ENCODE measurements around the gene CA7.

CA7 gene

DNA sequence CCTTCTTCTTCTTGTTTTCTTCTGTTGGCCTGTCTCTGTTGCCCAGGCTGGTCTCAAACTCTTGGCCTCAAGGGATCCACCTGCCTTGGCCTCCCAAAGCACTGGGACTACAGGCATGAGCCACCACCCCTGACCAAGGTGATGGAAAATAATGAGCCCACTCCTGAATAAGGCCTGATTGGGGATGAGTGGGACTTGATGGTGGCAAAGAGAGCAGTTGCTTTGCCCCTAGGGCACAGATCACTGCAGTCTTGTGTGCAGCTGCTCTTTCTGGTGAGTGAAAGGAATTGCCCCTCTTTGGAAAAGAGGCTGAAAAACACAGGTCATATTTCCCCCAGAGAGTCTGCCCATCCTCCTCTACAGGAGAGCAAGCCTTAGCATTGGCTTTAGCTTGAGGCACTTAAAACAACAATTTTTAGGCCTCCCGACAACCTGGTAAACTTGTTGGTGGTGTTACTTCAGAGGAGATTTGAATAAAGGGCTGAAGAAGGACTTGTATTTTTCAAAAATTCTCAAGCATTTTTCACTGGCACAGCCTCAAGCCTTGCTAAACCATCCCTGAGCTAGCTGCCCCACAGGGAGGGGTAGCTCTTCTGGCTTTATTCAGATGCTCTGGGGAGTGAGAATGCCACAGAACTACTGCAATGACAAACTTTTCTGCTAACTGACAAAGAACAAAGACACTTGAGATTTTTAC, 30.0 kb downstream of the CA7 start:
- H3K36me3 ChIP-seq (ENCODE audit: control insufficient read depth in 1 of 2, insufficient read depth in 2 of 2, low read length in 2 of 2): no peaks in the 10 kb centered on the region
- no peaks in the 10 kb centered on the region for H3K27me3 ChIP-seq (ENCODE audit: low read depth, low read length)
- no peaks in the 10 kb centered on the region for H3K9me3 ChIP-seq (ENCODE audit: control insufficient read depth in 1 of 2, low read length in 2 of 2)
- H3K4me1 ChIP-seq (ENCODE audit: control insufficient read depth in 1 of 2, insufficient read depth in 2 of 2, low read length in 2 of 2): peaks cover 0 to 5% of the 10 kb centered on the region in 2 donors
- no peak overlapping the region for H3K4me3 ChIP-seq (ENCODE audit: low read depth in 1 of 2, low read length in 2 of 2)
- H3K27ac ChIP-seq (ENCODE audit: low read length): no peak overlapping the region

DNA sequence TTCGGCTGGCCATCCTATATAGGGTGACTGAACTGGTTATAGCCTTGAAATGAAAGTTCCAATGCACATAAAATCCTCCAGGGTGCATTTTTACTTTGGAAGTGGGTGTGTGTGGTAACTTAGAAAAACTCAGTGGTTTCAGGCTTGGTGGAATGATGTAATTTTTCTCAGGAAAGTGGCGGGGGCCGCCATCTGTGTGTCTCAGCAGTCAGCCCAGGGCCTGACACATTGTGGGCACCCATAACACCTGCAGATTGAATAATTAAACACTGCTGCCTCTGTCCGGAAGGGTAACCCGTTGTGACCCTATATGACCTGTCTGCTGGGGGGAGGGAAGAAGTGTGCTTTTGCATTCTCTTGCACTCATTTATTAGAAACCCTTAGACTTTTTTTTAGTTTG, 33.9 kb downstream of the CA7 start:
- Histone ChIP-seq H3K4me3 (ENCODE audit: low read depth in 1 of 2, low read length in 2 of 2) (no peak overlapping the region), H3K9me3 (ENCODE audit: control insufficient read depth in 1 of 2, low read length in 2 of 2) (no peaks in the 10 kb centered on the region), H3K36me3 (ENCODE audit: control insufficient read depth in 1 of 2, insufficient read depth in 2 of 2, low read length in 2 of 2) (no peaks in the 10 kb centered on the region), H3K4me1 (ENCODE audit: control insufficient read depth in 1 of 2, insufficient read depth in 2 of 2, low read length in 2 of 2) (peaks cover 0 to 4% of the 10 kb centered on the region in 2 donors), H3K27ac (ENCODE audit: low read length) (no peak overlapping the region), H3K27me3 (ENCODE audit: low read depth, low read length) (no peaks in the 10 kb centered on the region)

DNA sequence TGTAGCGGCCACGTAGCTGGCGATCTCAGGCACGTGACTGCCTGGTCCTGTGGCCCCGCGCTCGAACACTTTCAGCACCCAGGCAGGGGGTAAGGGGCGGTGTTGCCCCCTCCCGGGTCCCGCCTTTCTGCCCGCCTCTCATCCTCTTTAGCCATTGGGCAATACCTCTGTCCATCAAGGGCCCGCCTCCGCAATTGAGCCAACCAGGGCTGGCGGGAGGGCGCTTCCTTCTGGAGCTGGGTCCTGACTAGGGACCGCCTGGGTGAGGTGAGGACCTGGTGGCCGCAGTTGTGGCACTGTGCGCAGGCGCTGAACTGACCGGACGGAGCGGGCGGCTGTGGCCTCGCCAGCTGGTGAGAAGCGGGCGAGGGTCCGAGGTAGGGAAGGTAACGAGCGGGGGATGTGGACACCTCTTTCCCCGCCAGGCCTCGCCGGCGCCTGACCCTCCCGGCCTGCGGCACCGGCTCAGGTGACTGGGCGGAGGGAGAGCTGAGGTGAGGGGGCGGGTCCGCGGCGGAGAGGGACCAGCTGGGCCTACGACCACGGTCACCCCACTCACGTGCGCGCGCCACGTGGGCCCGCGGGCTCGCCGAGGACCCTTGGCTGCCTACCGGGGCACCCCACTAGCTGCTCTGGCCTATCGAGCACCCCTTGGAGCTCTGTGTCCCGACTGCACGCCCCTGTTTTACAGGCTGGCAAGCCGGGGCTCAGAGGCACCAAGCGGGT, 36.2 kb downstream of the CA7 start, which contains the start of gene PDP2:
Gene PDP2, plus strand, starts transcription at position 228 of the 726 bp plus-strand sequence. CDS start 3,770 bp downstream, outside the sequence.
- H3K9me3 ChIP-seq (ENCODE audit: control insufficient read depth in 1 of 2, low read length in 2 of 2): no peaks in the 10 kb centered on the region
- H3K4me3 ChIP-seq (ENCODE audit: low read depth in 1 of 2, low read length in 2 of 2): peak within 1 kb of the TSS; percentile 70 to 86
- H3K36me3 ChIP-seq (ENCODE audit: control insufficient read depth in 1 of 2, insufficient read depth in 2 of 2, low read length in 2 of 2): peaks cover 0 to 12% of the 10 kb centered on the region in 2 donors
- H3K4me1 ChIP-seq (ENCODE audit: control insufficient read depth in 1 of 2, insufficient read depth in 2 of 2, low read length in 2 of 2): peaks cover 0 to 4% of the 10 kb centered on the region in 2 donors
- H3K27me3 ChIP-seq (ENCODE audit: low read depth, low read length): no peaks in the 10 kb centered on the region
- H3K27ac ChIP-seq (ENCODE audit: low read length): no peak within 1 kb of the TSS

- no peaks in the 10 kb centered on the region for H3K27me3 ChIP-seq (ENCODE audit: low read depth, low read length)
- no peaks in the 10 kb centered on the region for H3K9me3 ChIP-seq (ENCODE audit: control insufficient read depth in 1 of 2, low read length in 2 of 2)
- no peak overlapping the region for H3K27ac ChIP-seq (ENCODE audit: low read length)
- H3K36me3 ChIP-seq (ENCODE audit: control insufficient read depth in 1 of 2, insufficient read depth in 2 of 2, low read length in 2 of 2): peaks cover 0 to 16% of the 10 kb centered on the region in 2 donors
- peaks cover 0 to 4% of the 10 kb centered on the region in 2 donors for H3K4me1 ChIP-seq (ENCODE audit: control insufficient read depth in 1 of 2, insufficient read depth in 2 of 2, low read length in 2 of 2)
- H3K4me3 ChIP-seq (ENCODE audit: low read depth in 1 of 2, low read length in 2 of 2): peak overlapping the region; percentile 70 to 86
These were observed 36.8 kb downstream of the CA7 start for GRCh38 chr16:66881014-66881417.

DNA sequence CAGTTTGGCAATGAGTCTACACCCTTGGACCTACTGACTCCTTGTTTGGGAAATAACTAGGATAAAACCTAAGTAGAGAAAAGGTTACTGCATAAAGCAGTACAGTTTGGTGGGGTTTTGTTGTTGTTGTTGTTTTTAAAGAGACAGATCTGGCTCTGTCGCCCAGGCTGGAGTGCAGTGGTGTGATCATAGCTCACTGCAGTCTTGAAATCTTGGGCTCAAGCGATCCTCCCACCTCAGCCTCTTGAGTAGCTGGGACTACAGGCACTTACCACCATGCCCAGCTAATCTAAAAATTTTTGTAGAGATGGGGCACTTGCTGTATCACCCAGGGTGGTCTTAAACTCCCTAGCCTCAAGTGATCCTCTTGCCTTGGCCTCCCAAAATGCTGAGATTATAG, 37.3 kb downstream of the CA7 start:
- peaks cover 0 to 4% of the 10 kb centered on the region in 2 donors for H3K4me1 ChIP-seq (ENCODE audit: control insufficient read depth in 1 of 2, insufficient read depth in 2 of 2, low read length in 2 of 2)
- no peak overlapping the region for H3K4me3 ChIP-seq (ENCODE audit: low read depth in 1 of 2, low read length in 2 of 2)
- H3K27me3 ChIP-seq (ENCODE audit: low read depth, low read length): no peaks in the 10 kb centered on the region
- H3K36me3 ChIP-seq (ENCODE audit: control insufficient read depth in 1 of 2, insufficient read depth in 2 of 2, low read length in 2 of 2): peaks cover 0 to 16% of the 10 kb centered on the region in 2 donors
- H3K27ac ChIP-seq (ENCODE audit: low read length): no peak overlapping the region
- no peaks in the 10 kb centered on the region for H3K9me3 ChIP-seq (ENCODE audit: control insufficient read depth in 1 of 2, low read length in 2 of 2)

DNA sequence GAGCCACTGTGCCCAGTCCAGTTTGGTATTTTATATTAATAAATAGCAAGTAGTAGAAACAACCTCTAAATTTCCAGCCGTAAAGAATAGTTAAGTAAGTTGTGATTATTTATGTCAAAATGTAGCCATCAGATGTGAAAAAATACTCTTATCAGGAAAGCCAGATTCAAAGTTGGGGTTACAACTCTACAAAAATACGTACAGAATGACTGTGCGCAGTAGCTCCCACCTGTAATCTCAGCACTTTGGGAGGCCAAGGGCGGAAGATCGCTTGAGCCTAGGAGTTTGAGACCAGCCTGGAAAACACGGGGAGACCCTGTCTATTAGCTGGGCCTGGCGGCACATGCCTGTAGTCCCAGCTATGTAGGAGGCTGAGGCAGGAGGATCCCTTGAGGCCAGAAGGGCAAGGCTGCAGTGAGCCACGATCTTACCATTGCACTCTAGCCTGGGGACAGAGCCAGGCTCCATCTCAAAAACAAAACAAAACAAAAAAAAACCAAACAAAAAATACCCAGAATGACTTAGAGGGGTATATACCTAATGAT, 37.8 kb downstream of the CA7 start:
- Histone ChIP-seq H3K36me3 (ENCODE audit: control insufficient read depth in 1 of 2, insufficient read depth in 2 of 2, low read length in 2 of 2) (peaks cover 0 to 16% of the 10 kb centered on the region in 2 donors), H3K27me3 (ENCODE audit: low read depth, low read length) (no peaks in the 10 kb centered on the region), H3K9me3 (ENCODE audit: control insufficient read depth in 1 of 2, low read length in 2 of 2) (no peaks in the 10 kb centered on the region), H3K4me3 (ENCODE audit: low read depth in 1 of 2, low read length in 2 of 2) (no peak overlapping the region), H3K27ac (ENCODE audit: low read length) (no peak overlapping the region), H3K4me1 (ENCODE audit: control insufficient read depth in 1 of 2, insufficient read depth in 2 of 2, low read length in 2 of 2) (peaks cover 0 to 4% of the 10 kb centered on the region in 2 donors)

DNA sequence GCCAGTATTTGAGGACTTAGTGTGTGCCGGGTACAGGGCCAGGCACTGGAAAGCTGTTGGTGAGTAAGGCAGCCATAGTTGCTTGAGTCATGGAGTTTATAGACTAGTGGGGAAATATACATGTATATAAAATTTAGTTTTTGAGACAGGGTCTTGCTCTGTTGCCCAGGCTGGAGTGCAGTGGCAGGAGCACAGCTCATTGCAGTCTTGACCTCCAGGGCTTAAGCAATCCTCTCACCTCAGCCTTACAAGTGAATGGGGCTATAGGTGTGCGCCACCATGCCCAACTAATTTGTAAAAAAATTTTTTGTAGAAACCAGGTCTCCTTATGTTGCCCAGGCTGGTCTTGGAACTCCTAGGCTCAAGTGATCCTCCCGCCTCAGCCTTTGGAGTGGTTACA, 38.5 kb downstream of the CA7 start:
- Histone ChIP-seq H3K4me3 (ENCODE audit: low read depth in 1 of 2, low read length in 2 of 2) (no peak overlapping the region), H3K27ac (ENCODE audit: low read length) (no peak overlapping the region), H3K4me1 (ENCODE audit: control insufficient read depth in 1 of 2, insufficient read depth in 2 of 2, low read length in 2 of 2) (peaks cover 0 to 4% of the 10 kb centered on the region in 2 donors), H3K9me3 (ENCODE audit: control insufficient read depth in 1 of 2, low read length in 2 of 2) (no peaks in the 10 kb centered on the region), H3K27me3 (ENCODE audit: low read depth, low read length) (no peaks in the 10 kb centered on the region), H3K36me3 (ENCODE audit: control insufficient read depth in 1 of 2, insufficient read depth in 2 of 2, low read length in 2 of 2) (peaks cover 0 to 16% of the 10 kb centered on the region in 2 donors)

DNA sequence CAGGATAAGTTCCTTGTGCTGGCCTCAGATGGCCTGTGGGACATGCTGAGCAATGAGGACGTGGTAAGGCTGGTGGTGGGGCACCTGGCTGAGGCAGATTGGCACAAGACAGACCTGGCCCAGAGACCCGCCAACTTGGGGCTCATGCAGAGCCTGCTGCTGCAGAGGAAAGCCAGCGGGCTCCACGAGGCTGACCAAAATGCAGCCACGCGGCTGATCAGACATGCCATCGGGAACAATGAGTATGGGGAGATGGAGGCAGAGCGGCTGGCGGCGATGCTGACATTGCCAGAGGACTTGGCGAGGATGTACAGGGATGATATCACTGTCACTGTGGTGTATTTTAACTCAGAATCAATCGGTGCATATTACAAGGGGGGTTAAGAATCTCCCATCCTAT, 41.3 kb downstream of the CA7 start:
- no peaks in the 10 kb centered on the region for H3K27me3 ChIP-seq (ENCODE audit: low read depth, low read length)
- peaks cover 0 to 4% of the 10 kb centered on the region in 2 donors for H3K4me1 ChIP-seq (ENCODE audit: control insufficient read depth in 1 of 2, insufficient read depth in 2 of 2, low read length in 2 of 2)
- H3K9me3 ChIP-seq (ENCODE audit: control insufficient read depth in 1 of 2, low read length in 2 of 2): no peaks in the 10 kb centered on the region
- no peak overlapping the region for H3K27ac ChIP-seq (ENCODE audit: low read length)
- H3K36me3 ChIP-seq (ENCODE audit: control insufficient read depth in 1 of 2, insufficient read depth in 2 of 2, low read length in 2 of 2): peaks cover 0 to 16% of the 10 kb centered on the region in 2 donors
- no peak overlapping the region for H3K4me3 ChIP-seq (ENCODE audit: low read depth in 1 of 2, low read length in 2 of 2)

GRCh38 chr16:66886321-66886720, 42.1 kb downstream of the CA7 start:
- no peaks in the 10 kb centered on the region for H3K9me3 ChIP-seq (ENCODE audit: control insufficient read depth in 1 of 2, low read length in 2 of 2)
- peaks cover 0 to 17% of the 10 kb centered on the region in 2 donors for H3K36me3 ChIP-seq (ENCODE audit: control insufficient read depth in 1 of 2, insufficient read depth in 2 of 2, low read length in 2 of 2)
- H3K27me3 ChIP-seq (ENCODE audit: low read depth, low read length): no peaks in the 10 kb centered on the region

DNA sequence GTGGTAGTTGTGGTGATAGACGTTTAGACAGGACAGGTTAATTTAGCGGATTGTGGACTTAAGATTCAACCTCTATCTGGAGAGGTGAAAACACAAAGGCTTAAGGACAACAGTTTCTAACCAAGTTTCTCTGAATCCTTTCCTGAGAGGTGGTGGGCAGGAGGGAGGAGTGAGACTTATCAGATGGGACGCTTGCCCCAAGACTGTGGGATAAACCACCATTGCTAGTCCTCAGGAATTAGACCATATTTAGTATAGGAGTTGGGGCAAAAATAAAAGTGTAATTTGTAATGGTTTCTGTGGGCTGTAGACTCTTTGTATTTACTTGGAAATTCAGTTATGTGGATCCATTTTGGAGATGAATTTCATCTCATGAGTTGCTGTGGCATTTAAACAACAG, 42.7 kb downstream of the CA7 start:
- H3K27me3 ChIP-seq (ENCODE audit: low read depth, low read length): no peaks in the 10 kb centered on the region
- H3K9me3 ChIP-seq (ENCODE audit: control insufficient read depth in 1 of 2, low read length in 2 of 2): no peaks in the 10 kb centered on the region
- no peak overlapping the region for H3K27ac ChIP-seq (ENCODE audit: low read length)
- no peak overlapping the region for H3K4me3 ChIP-seq (ENCODE audit: low read depth in 1 of 2, low read length in 2 of 2)
- H3K4me1 ChIP-seq (ENCODE audit: control insufficient read depth in 1 of 2, insufficient read depth in 2 of 2, low read length in 2 of 2): no peaks in the 10 kb centered on the region
- H3K36me3 ChIP-seq (ENCODE audit: control insufficient read depth in 1 of 2, insufficient read depth in 2 of 2, low read length in 2 of 2): peaks cover 0 to 19% of the 10 kb centered on the region in 2 donors

More at GRCh38 chr16:66886321-66886720, 42.1 kb downstream of the CA7 start:
- Histone ChIP-seq H3K4me1 (ENCODE audit: control insufficient read depth in 1 of 2, insufficient read depth in 2 of 2, low read length in 2 of 2) (no peaks in the 10 kb centered on the region), H3K27ac (ENCODE audit: low read length) (no peak overlapping the region), H3K4me3 (ENCODE audit: low read depth in 1 of 2, low read length in 2 of 2) (no peak overlapping the region)

Data from muscle layer of duodenum (tissue), 2 donors.